WI38 (cell line): Measurements from ENCODE around the gene SNHG17.

ENCODE experiments used
- H3K4me3 ChIP-seq: 2 replicates; pipeline ENCODE4 v1.5.1; 2011; ENCODE audit warnings: low read depth, mild to moderate bottlenecking, control low read depth, low read length
- CTCF ChIP-seq: IDR thresholded peaks from 2 replicates; pipeline ENCODE4 v1.5.1; 2012; ENCODE audit warnings: low read depth, mild to moderate bottlenecking, control low read depth, low read length

SNHG17 gene

GRCh38 chr20:38432292-38432691 is 2.8 kb downstream of the SNHG17 start:
- no peak for TF ChIP-seq CTCF
- H3K4me3 ChIP-seq, result no peak overlapping the region

GRCh38 chr20:38430679-38431325 is 4.3 kb downstream of the SNHG17 start:
- no peak for TF ChIP-seq CTCF
- H3K4me3 ChIP-seq, result no peak overlapping the region

- TF ChIP-seq CTCF, result no peak
These were observed 5.8 kb downstream of the SNHG17 start for GRCh38 chr20:38429301-38429700.

GRCh38 chr20:38428800-38429199 is 6.3 kb downstream of the SNHG17 start:
- no peak for TF ChIP-seq CTCF
- H3K4me3 ChIP-seq, result no peak overlapping the region

More at GRCh38 chr20:38429301-38429700, 5.8 kb downstream of the SNHG17 start:
- H3K4me3 ChIP-seq, result no peak overlapping the region

- no peak overlapping the region for H3K4me3 ChIP-seq
- TF ChIP-seq CTCF, result no peak
These were observed 7.5 kb downstream of the SNHG17 start for GRCh38 chr20:38427655-38428023.

GRCh38 chr20:38426006-38426897 is 8.9 kb downstream of the SNHG17 start:
- no peak overlapping the region for H3K4me3 ChIP-seq
- no peak for TF ChIP-seq CTCF

- no peak for TF ChIP-seq CTCF
- no peak overlapping the region for H3K4me3 ChIP-seq
These were observed 10.7 kb downstream of the SNHG17 start for GRCh38 chr20:38424401-38424800.
